Endothelial cell of umbilical vein (primary cell): ENCODE results near the gene TTC21A. TPM values are rescaled to one million over a fixed set of nuclear protein-coding genes. Genes with fewer than 3 reads are reported as not detected.

Experiments used
- BruUV-seq: library from RNA; stranded (reverse); fragments of 400-500 nt; replicated peaks from 2 replicates; lab custom pipeline; 2021; lab: Mats Ljungman, UMichigan
- CTCF ChIA-PET: fragments of 300-600, 350-600 bp; sonication (Branson Sonifier 250); formaldehyde crosslinking; loops from one replicate; lab custom pipeline; 2021; ENCODE audit warnings: antibody characterized with exemption, inconsistent platforms; lab: Charles Lee
- POLR2A ChIA-PET: fragments of 300-600, 350-600 bp; sonication (Branson Sonifier 250); formaldehyde crosslinking; loops from one replicate; lab custom pipeline; 2021; ENCODE audit warnings: antibody characterized with exemption, inconsistent platforms; lab: Charles Lee
- DNase-seq: peaks from one replicate; pipeline ENCODE4 v3.0.0-alpha.2; 2011; ENCODE audit warnings: low read depth, low spot score
- FAIRE-seq: peaks from 2 replicates; lab custom pipeline; 2011; peaks lifted over from hg19 to GRCh38; lab: Jason Lieb, UNC
- H2AFZ ChIP-seq: 2 replicates; pipeline ENCODE4 v1.6.0; 2012; ENCODE audit warnings: low read depth, low read length, control low read depth, inconsistent platforms
- H3K27ac ChIP-seq: 2 replicates; pipeline ENCODE4 v1.5.1; 2011; ENCODE audit warnings: low read depth, mild to moderate bottlenecking, control low read depth, low read length, moderate library complexity; ENCODE audit not compliant: insufficient read depth
- H3K27me3 ChIP-seq, 2 experiments: 2 replicates each; pipeline versions ENCODE4 v1.6.0 to v1.6.1; 2011; ENCODE audit warnings: low read length in 2 of 2, mixed read lengths in 1 of 2; ENCODE audit not compliant: control insufficient read depth in 2 of 2, insufficient read depth in 2 of 2
- H3K36me3 ChIP-seq, 2 experiments: 2 replicates in 1 of 2; 3 replicates in 1 of 2; pipeline ENCODE4 v1.5.1; 2011; ENCODE audit warnings: low read length in 2 of 2, mild to moderate bottlenecking in 1 of 2, moderate library complexity in 1 of 2; ENCODE audit not compliant: control insufficient read depth in 2 of 2, insufficient read depth in 2 of 2; ENCODE audit errors: extremely low read depth in 1 of 2
- H3K4me1 ChIP-seq: 3 replicates; pipeline ENCODE4 v1.5.1; 2011; ENCODE audit warnings: mild to moderate bottlenecking, low read length; ENCODE audit not compliant: control insufficient read depth, insufficient read depth; ENCODE audit errors: extremely low read depth
- H3K4me2 ChIP-seq: 2 replicates; pipeline ENCODE4 v1.6.1; 2011; ENCODE audit warnings: low read length, control low read depth, mixed read lengths; ENCODE audit not compliant: insufficient read depth
- H3K4me3 ChIP-seq, 3 experiments: fragments of 200-600 bp in 1 of 3; sonication (generic), shearing (Covaris generic) in 1 of 3; replicated peaks in 1 of 3; 2 replicates each; pipeline ENCODE4 v1.5.1; 2011 to 2016; ENCODE audit warnings: control low read depth in 3 of 3, low read length in 3 of 3, mild to moderate bottlenecking in 2 of 3, inconsistent platforms in 1 of 3, low read depth in 1 of 3, moderate library complexity in 1 of 3; ENCODE audit not compliant: insufficient read depth in 1 of 3
- H3K79me2 ChIP-seq: 2 replicates; pipeline ENCODE4 v1.6.0; 2012; ENCODE audit warnings: low read length, inconsistent platforms; ENCODE audit not compliant: control insufficient read depth, insufficient read depth
- H3K9ac ChIP-seq: replicated peaks from 2 replicates; pipeline ENCODE3; 2011; ENCODE audit warnings: low read length, control low read depth; ENCODE audit not compliant: insufficient read depth; ENCODE audit errors: extremely low read depth
- H3K9me1 ChIP-seq: replicated peaks from 3 replicates; pipeline ENCODE4 v1.6.0; 2011; ENCODE audit warnings: mild to moderate bottlenecking, low read length; ENCODE audit not compliant: control insufficient read depth, insufficient read depth; ENCODE audit errors: extremely low read depth
- H3K9me3 ChIP-seq: replicated peaks from 2 replicates; pipeline ENCODE4 v1.5.1; 2012; ENCODE audit warnings: low read length, inconsistent platforms; ENCODE audit not compliant: control insufficient read depth, insufficient read depth
- H4K20me1 ChIP-seq: replicated peaks from 2 replicates; pipeline ENCODE3; 2011; ENCODE audit warnings: mild to moderate bottlenecking, low read length; ENCODE audit not compliant: control insufficient read depth, insufficient read depth; ENCODE audit errors: extremely low read depth
- EZH2 ChIP-seq: IDR thresholded peaks from 2 replicates; pipeline ENCODE4 v1.6.1; 2012; ENCODE audit warnings: borderline replicate concordance, low read depth, mild to moderate bottlenecking, moderate library complexity, low read length, inconsistent platforms; ENCODE audit not compliant: severe bottlenecking
- FOS ChIP-seq: IDR thresholded peaks from 2 replicates; pipeline ENCODE4 v1.6.1; 2011; ENCODE audit warnings: mild to moderate bottlenecking, low read length, moderate library complexity, borderline replicate concordance; ENCODE audit not compliant: insufficient read depth
- GATA2 ChIP-seq: IDR thresholded peaks from 2 replicates; pipeline ENCODE4 v1.7.0; 2011; ENCODE audit warnings: low read depth, mild to moderate bottlenecking, moderate library complexity, mixed read lengths, low read length; ENCODE audit not compliant: insufficient read length, insufficient read depth
- JUN ChIP-seq: IDR thresholded peaks from 2 replicates; pipeline ENCODE4 v1.6.1; 2011; ENCODE audit warnings: borderline replicate concordance, low read depth; ENCODE audit not compliant: insufficient read length, insufficient read depth
- MYC ChIP-seq: IDR thresholded peaks from one replicate; pipeline ENCODE4 v1.6.1; 2011; ENCODE audit warnings: mild to moderate bottlenecking, low read depth, low read length
- POLR2A ChIP-seq: IDR thresholded peaks from 2 replicates; pipeline ENCODE4 v1.6.1; 2012; ENCODE audit warnings: low read depth, mild to moderate bottlenecking, control low read depth, low read length
- POLR2AphosphoS5 ChIP-seq: IDR thresholded peaks from 2 replicates; pipeline ENCODE4 v1.6.1; 2012; ENCODE audit warnings: low read depth, mild to moderate bottlenecking, control low read depth, low read length, moderate library complexity; ENCODE audit not compliant: insufficient read depth
- dilution Hi-C: fragments of 300-500 bp; cut with MboI; formaldehyde crosslinking; loops from one replicate; pipeline ENCODE4 v1.15.0; 2019; ENCODE audit warnings: low sequenced_read_pairs; ENCODE audit not compliant: extremely low pct_ligation_motif_present
- intact Hi-C: fragments of 100-400 bp; cut with micrococcal nuclease; formaldehyde crosslinking; loops from one replicate; pipeline ENCODE4 v1.10.0; 2022
- polyA plus RNA-seq, 4 experiments: library from polyadenylated mRNA; depleted of rRNA in 3 of 4; stranded (reverse) in 3 of 4; unstranded in 1 of 4; fragments of >200 nt; gene quantifications; 2 replicates each; pipeline versions ENCODE4 v1.2.1 to v1.2.3, GENCODE V29; 2011 to 2012; ENCODE audit warnings: missing spikeins in 1 of 4
- total RNA-seq: library from RNA; stranded (reverse); gene quantifications from 2 replicates; pipeline ENCODE4 v1.2.3, GENCODE V29; 2021
- TF ChIP-seq, protein P1 (sequence below): IDR thresholded peaks from 2 replicates; pipeline ENCODE4 v1.6.1; 2011; ENCODE audit not compliant: insufficient read depth, insufficient read length
- TF ChIP-seq, protein P2 (sequence below), 2 donors: IDR thresholded peaks; 1 replicate in 1 of 2; 2 replicates in 1 of 2; pipeline ENCODE4 v1.5.1; 2011; ENCODE audit warnings: low read length in 2 of 2, mild to moderate bottlenecking in 2 of 2, moderate library complexity in 2 of 2, control low read depth in 1 of 2, inconsistent platforms in 1 of 2, low read depth in 1 of 2; ENCODE audit not compliant: insufficient read depth in 1 of 2; ENCODE audit errors: extremely low read depth in 1 of 2

Gene TTC21A
- total and polyA plus RNA-seq, 2 donors (not counting 3 experiments of a cell fraction or from before 2014, with no cell fraction given), result 4.7 to 7.8 TPM

DNA sequence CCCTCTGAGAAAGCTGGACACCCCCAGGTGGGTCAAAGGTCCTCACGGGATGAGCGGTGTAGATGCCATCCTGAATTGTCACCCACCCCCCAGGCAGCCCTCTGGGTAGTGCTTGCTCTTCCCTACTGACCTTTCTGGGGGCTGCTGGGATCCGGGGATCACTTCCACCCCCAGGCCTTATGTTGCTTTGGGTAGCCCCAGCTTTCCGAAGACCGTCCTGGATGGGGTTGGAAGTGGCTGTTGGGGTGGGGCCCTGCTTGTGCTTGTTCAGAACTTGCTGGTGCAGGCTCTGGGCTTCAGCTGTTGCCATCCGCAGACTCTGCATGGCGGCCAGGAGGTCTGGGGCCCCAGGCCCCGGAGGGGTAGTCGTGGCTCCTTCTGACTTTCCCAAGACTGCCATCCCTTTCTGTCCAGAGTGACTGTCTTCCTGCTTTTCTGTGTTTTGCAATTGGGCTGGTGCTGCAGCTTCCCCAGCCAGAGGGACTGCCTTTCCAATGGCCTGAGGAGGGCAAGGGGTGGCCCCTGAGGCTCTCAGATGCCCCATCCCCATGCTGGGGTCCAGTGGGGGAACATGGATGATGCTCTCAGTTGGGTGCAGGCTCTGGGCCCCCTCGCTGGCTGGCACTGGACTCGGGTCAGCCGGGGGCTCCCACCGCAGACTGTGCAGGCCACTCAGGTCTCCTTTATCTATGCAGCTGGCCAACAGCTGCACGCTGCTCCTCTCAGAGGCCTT is 78.6 kb downstream of the TTC21A start:
- no TSS peak for BruUV-seq
- TF ChIP-seq POLR2AphosphoS5 (no peak), POLR2A (no peak), EZH2 (no peak), GATA2 (no peak), FOS (no peak), MYC (no peak), JUN (no peak)
- TF ChIP-seq, protein P1, sequence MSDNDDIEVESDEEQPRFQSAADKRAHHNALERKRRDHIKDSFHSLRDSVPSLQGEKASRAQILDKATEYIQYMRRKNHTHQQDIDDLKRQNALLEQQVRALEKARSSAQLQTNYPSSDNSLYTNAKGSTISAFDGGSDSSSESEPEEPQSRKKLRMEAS, result no peak
- TF ChIP-seq, protein P2, sequence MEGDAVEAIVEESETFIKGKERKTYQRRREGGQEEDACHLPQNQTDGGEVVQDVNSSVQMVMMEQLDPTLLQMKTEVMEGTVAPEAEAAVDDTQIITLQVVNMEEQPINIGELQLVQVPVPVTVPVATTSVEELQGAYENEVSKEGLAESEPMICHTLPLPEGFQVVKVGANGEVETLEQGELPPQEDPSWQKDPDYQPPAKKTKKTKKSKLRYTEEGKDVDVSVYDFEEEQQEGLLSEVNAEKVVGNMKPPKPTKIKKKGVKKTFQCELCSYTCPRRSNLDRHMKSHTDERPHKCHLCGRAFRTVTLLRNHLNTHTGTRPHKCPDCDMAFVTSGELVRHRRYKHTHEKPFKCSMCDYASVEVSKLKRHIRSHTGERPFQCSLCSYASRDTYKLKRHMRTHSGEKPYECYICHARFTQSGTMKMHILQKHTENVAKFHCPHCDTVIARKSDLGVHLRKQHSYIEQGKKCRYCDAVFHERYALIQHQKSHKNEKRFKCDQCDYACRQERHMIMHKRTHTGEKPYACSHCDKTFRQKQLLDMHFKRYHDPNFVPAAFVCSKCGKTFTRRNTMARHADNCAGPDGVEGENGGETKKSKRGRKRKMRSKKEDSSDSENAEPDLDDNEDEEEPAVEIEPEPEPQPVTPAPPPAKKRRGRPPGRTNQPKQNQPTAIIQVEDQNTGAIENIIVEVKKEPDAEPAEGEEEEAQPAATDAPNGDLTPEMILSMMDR (IDR thresholded peaks at IDR 0.05; ENCODE audit: extremely low read depth in 1 of 2, insufficient read depth in 1 of 2, low read depth in 1 of 2, low read length in 2 of 2), result no peak
- H4K20me1 ChIP-seq, result no peaks in the 10 kb centered on the region
- H3K9ac ChIP-seq, result no peak overlapping the region
- no peaks in the 10 kb centered on the region for H3K79me2 ChIP-seq
- no peak overlapping the region for H3K4me3 ChIP-seq
- no peaks in the 10 kb centered on the region for H3K9me1 ChIP-seq
- H3K36me3 ChIP-seq, result no peaks in the 10 kb centered on the region
- POLR2A ChIA-PET, result no interaction called here
- H3K27ac ChIP-seq, result no peak overlapping the region
- DNase-seq (no peak), FAIRE-seq (no peak)
- H3K27me3 ChIP-seq, result no peaks in the 10 kb centered on the region
- H2AFZ ChIP-seq, result no peak overlapping the region
- H3K4me2 ChIP-seq, result no peak overlapping the region
- no peaks in the 10 kb centered on the region for H3K4me1 ChIP-seq
- CTCF ChIA-PET, result interaction anchor here (0.9 to 14.2 kb wide), 6 partner anchors 21 to 106 kb away, joined by 3 to 172 read pairs (median 4); no protein-coding TSS in a partner anchor
- dilution Hi-C loops, result no loop called here
- intact Hi-C loops, result no loop called here
- no peaks in the 10 kb centered on the region for H3K9me3 ChIP-seq
